Liver (tissue), 3 donors: ENCODE measurements around the gene EMILIN3.

Experiments
- EGR1 ChIP-seq, 2 donors: IDR thresholded peaks; 2 replicates each; pipeline ENCODE4 v1.6.1; 2016 to 2018; ENCODE audit warnings: antibody characterized with exemption in 2 of 2, low read depth in 2 of 2
- FOXA2 ChIP-seq: IDR thresholded peaks from 2 replicates; pipeline ENCODE4 v1.6.1; 2016; ENCODE audit warnings: antibody characterized with exemption
- GABPA ChIP-seq, 2 donors: IDR thresholded peaks in 1 of 2; conservative IDR thresholded peaks in 1 of 2; 2 replicates each; pipeline ENCODE4 v1.6.1; 2016; ENCODE audit warnings: antibody characterized with exemption in 2 of 2, mild to moderate bottlenecking in 1 of 2, moderate library complexity in 1 of 2
- JUND ChIP-seq, 2 donors: IDR thresholded peaks; 2 replicates each; pipeline ENCODE4 v1.6.1; 2016; ENCODE audit warnings: antibody characterized with exemption in 2 of 2
- MAX ChIP-seq: IDR thresholded peaks from 2 replicates; pipeline ENCODE4 v1.6.1; 2016; ENCODE audit warnings: antibody characterized with exemption
- RAD21 ChIP-seq, 2 donors: IDR thresholded peaks; 2 replicates each; pipeline ENCODE4 v1.6.1; 2016; ENCODE audit warnings: antibody characterized with exemption in 2 of 2, mild to moderate bottlenecking in 2 of 2
- TAF1 ChIP-seq: conservative IDR thresholded peaks from 2 replicates; pipeline ENCODE4 v1.6.1; 2016; ENCODE audit warnings: antibody characterized with exemption, mild to moderate bottlenecking
- TF ChIP-seq, protein P1 (sequence below): fragments of 150-350 bp; IDR thresholded peaks from 2 replicates; pipeline ENCODE4 v1.5.1; 2017; ENCODE audit warnings: improper control_type of control experiment, low read depth, low read length; ENCODE audit not compliant: missing input control
- TF ChIP-seq, protein P2 (sequence below): IDR thresholded peaks from 2 replicates; pipeline ENCODE4 v1.6.1; 2016; ENCODE audit warnings: antibody characterized with exemption
- donor health status: healthy.
- donor health status: healthy.

DNA sequence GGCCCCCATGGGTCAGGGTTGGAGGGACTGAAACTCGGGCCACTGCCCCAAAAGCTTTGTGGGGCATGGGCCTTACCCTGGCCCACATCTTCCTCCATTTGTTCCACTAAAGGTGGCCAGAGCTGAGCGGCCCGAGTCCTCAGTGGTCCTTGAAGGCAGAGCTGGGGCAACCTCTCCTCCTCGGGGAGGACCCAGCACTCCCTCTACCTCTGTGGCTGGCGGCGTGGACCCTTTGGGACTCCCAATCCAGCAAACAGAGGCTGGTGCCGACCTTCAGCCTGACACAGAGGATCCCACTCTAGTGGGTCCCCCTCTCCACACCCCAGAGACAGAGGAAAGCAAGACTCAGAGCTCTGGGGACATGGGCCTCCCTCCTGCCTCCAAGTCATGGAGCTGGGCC, 16.7 kb downstream of the EMILIN3 start:
- TF ChIP-seq, protein P1, sequence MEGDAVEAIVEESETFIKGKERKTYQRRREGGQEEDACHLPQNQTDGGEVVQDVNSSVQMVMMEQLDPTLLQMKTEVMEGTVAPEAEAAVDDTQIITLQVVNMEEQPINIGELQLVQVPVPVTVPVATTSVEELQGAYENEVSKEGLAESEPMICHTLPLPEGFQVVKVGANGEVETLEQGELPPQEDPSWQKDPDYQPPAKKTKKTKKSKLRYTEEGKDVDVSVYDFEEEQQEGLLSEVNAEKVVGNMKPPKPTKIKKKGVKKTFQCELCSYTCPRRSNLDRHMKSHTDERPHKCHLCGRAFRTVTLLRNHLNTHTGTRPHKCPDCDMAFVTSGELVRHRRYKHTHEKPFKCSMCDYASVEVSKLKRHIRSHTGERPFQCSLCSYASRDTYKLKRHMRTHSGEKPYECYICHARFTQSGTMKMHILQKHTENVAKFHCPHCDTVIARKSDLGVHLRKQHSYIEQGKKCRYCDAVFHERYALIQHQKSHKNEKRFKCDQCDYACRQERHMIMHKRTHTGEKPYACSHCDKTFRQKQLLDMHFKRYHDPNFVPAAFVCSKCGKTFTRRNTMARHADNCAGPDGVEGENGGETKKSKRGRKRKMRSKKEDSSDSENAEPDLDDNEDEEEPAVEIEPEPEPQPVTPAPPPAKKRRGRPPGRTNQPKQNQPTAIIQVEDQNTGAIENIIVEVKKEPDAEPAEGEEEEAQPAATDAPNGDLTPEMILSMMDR = no peak
- no peak for TF ChIP-seq RAD21 (IDR thresholded peaks at IDR 0.05)
- TF ChIP-seq TAF1 = no peak
- TF ChIP-seq EGR1 (IDR thresholded peaks at IDR 0.05; ENCODE audit: low read depth in 2 of 2) = no peak
- TF ChIP-seq, protein P2, sequence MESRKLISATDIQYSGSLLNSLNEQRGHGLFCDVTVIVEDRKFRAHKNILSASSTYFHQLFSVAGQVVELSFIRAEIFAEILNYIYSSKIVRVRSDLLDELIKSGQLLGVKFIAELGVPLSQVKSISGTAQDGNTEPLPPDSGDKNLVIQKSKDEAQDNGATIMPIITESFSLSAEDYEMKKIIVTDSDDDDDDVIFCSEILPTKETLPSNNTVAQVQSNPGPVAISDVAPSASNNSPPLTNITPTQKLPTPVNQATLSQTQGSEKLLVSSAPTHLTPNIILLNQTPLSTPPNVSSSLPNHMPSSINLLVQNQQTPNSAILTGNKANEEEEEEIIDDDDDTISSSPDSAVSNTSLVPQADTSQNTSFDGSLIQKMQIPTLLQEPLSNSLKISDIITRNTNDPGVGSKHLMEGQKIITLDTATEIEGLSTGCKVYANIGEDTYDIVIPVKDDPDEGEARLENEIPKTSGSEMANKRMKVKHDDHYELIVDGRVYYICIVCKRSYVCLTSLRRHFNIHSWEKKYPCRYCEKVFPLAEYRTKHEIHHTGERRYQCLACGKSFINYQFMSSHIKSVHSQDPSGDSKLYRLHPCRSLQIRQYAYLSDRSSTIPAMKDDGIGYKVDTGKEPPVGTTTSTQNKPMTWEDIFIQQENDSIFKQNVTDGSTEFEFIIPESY = no peak
- TF ChIP-seq MAX = no peak
- no peak for TF ChIP-seq GABPA (IDR thresholded peaks at IDR 0.05 in 1 of 2, conservative IDR thresholded peaks at IDR 0.05 in 1 of 2)
- no peak for TF ChIP-seq FOXA2
- TF ChIP-seq JUND (IDR thresholded peaks at IDR 0.05) = no peak
